Endothelial cell of umbilical vein (primary cell): Measurements from ENCODE around the gene CTXND1.

Experiments
- POLR2AphosphoS5 ChIP-seq: IDR thresholded peaks from 2 replicates; pipeline ENCODE4 v1.6.1; 2012; ENCODE audit warnings: low read depth, mild to moderate bottlenecking, control low read depth, low read length, moderate library complexity; ENCODE audit not compliant: insufficient read depth
- TF ChIP-seq, protein P1 (sequence below), 2 donors: IDR thresholded peaks; 1 replicate in 1 of 2; 2 replicates in 1 of 2; pipeline ENCODE4 v1.5.1; 2011; ENCODE audit warnings: low read length in 2 of 2, mild to moderate bottlenecking in 2 of 2, moderate library complexity in 2 of 2, control low read depth in 1 of 2, inconsistent platforms in 1 of 2, low read depth in 1 of 2; ENCODE audit not compliant: insufficient read depth in 1 of 2; ENCODE audit errors: extremely low read depth in 1 of 2

DNA sequence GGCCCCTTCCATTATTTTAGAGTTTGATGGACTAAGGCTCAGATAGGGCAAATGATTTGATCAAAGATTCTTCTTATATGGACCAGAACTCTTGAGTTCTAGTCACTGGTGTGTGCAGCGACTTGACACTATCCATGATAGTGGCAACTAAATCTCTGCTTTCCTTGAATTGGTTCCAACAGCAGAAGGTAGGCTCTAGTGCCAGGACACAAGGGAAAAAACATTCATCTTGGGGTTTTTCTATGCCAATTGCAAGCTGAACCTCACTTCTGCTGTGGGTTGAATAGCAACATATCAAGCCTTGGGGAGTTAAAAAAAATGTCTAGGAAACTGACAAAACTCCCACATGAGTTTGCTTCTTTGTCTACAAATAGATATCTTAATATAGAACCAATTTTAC, 35.1 kb downstream of the CTXND1 start:
- no peak for TF ChIP-seq POLR2AphosphoS5
- TF ChIP-seq, protein P1, sequence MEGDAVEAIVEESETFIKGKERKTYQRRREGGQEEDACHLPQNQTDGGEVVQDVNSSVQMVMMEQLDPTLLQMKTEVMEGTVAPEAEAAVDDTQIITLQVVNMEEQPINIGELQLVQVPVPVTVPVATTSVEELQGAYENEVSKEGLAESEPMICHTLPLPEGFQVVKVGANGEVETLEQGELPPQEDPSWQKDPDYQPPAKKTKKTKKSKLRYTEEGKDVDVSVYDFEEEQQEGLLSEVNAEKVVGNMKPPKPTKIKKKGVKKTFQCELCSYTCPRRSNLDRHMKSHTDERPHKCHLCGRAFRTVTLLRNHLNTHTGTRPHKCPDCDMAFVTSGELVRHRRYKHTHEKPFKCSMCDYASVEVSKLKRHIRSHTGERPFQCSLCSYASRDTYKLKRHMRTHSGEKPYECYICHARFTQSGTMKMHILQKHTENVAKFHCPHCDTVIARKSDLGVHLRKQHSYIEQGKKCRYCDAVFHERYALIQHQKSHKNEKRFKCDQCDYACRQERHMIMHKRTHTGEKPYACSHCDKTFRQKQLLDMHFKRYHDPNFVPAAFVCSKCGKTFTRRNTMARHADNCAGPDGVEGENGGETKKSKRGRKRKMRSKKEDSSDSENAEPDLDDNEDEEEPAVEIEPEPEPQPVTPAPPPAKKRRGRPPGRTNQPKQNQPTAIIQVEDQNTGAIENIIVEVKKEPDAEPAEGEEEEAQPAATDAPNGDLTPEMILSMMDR (IDR thresholded peaks at IDR 0.05; ENCODE audit: extremely low read depth in 1 of 2, insufficient read depth in 1 of 2, low read depth in 1 of 2, low read length in 2 of 2) = no peak
